Measurements from ENCODE around the gene CTBP1. TPM values are rescaled to one million over a fixed set of nuclear protein-coding genes. Genes with fewer than 3 reads are reported as not detected.

The CTBP1 gene
- total RNA-seq, 4 donors from 2014 or later, result 145 to 255 (median 181) TPM

GRCh38 chr4:1216076-1216614, 32.8 kb downstream of the CTBP1 start:
- WGBS, result 94% methylated on average over 3 of the region's 34 CpGs

GRCh38 chr4:1215141-1216075, 33.5 kb downstream of the CTBP1 start:
- Histone ChIP-seq H3K9me3 (no peaks in the 10 kb centered on the region), H3K27ac (no peak overlapping the region), H3K27me3 (no peaks in the 10 kb centered on the region), H3K4me3 (no peak overlapping the region), H3K36me3 (peaks cover 58% of the 10 kb centered on the region), H3K4me1 (peaks cover 76% of the 10 kb centered on the region)
- TF ChIP-seq EP300 (IDR thresholded peaks at IDR 0.05) (no peak), POLR2A (IDR thresholded peaks at IDR 0.05) (no peak), POLR2AphosphoS5 (IDR thresholded peaks at IDR 0.05) (no peak), CTCF (IDR thresholded peaks at IDR 0.05) (no peak)
- 40% methylated on average over 1 of the region's 31 CpGs for WGBS
- no peak for DNase-seq (ENCODE audit: low spot score in 2 of 2)

More at GRCh38 chr4:1216076-1216614, 32.8 kb downstream of the CTBP1 start:
- TF ChIP-seq POLR2A (IDR thresholded peaks at IDR 0.05), result no peak
- no peak for TF ChIP-seq EP300 (IDR thresholded peaks at IDR 0.05)
- no peak for TF ChIP-seq POLR2AphosphoS5 (IDR thresholded peaks at IDR 0.05)
- no peak for TF ChIP-seq CTCF (IDR thresholded peaks at IDR 0.05)
- peaks cover 58% of the 10 kb centered on the region for H3K36me3 ChIP-seq
- no peak for DNase-seq (ENCODE audit: low spot score in 2 of 2)
- H3K9me3 ChIP-seq, result no peaks in the 10 kb centered on the region
- H3K4me1 ChIP-seq, result peaks cover 68% of the 10 kb centered on the region
- no peak overlapping the region for H3K27ac ChIP-seq
- no peak overlapping the region for H3K4me3 ChIP-seq
- H3K27me3 ChIP-seq, result no peaks in the 10 kb centered on the region

GRCh38 chr4:1214101-1215095, 34.5 kb downstream of the CTBP1 start:
- Histone ChIP-seq H3K4me1 (peaks cover 81% of the 10 kb centered on the region), H3K27me3 (no peaks in the 10 kb centered on the region), H3K4me3 (no peak overlapping the region), H3K27ac (no peak overlapping the region), H3K36me3 (peaks cover 58% of the 10 kb centered on the region), H3K9me3 (no peaks in the 10 kb centered on the region)
- 74% methylated on average over 40 of the region's 48 CpGs for WGBS
- DNase-seq (ENCODE audit: low spot score in 2 of 2), result no peak
- TF ChIP-seq POLR2A (IDR thresholded peaks at IDR 0.05) (no peak), CTCF (IDR thresholded peaks at IDR 0.05) (no peak), EP300 (IDR thresholded peaks at IDR 0.05) (no peak), POLR2AphosphoS5 (IDR thresholded peaks at IDR 0.05) (no peak)

GRCh38 chr4:1213336-1213995, 35.5 kb downstream of the CTBP1 start:
- no peak for DNase-seq (ENCODE audit: low spot score in 2 of 2)
- Histone ChIP-seq H3K4me3 (no peak overlapping the region), H3K27ac (no peak overlapping the region), H3K27me3 (no peaks in the 10 kb centered on the region), H3K4me1 (peaks cover 82% of the 10 kb centered on the region), H3K36me3 (peaks cover 58% of the 10 kb centered on the region), H3K9me3 (no peaks in the 10 kb centered on the region)
- WGBS, result 100% methylated on average over 2 of the region's 20 CpGs
- TF ChIP-seq EP300 (IDR thresholded peaks at IDR 0.05) (no peak), POLR2A (IDR thresholded peaks at IDR 0.05) (no peak), POLR2AphosphoS5 (IDR thresholded peaks at IDR 0.05) (no peak), CTCF (IDR thresholded peaks at IDR 0.05) (no peak)
